ENCODE results near the gene KRT33A.
"Not testable (repeated sequence)": the region's sequence is repeated elsewhere in the genome, so short reads cannot be mapped to it uniquely, and the experiment has no call there.

The KRT33A gene

DNA sequence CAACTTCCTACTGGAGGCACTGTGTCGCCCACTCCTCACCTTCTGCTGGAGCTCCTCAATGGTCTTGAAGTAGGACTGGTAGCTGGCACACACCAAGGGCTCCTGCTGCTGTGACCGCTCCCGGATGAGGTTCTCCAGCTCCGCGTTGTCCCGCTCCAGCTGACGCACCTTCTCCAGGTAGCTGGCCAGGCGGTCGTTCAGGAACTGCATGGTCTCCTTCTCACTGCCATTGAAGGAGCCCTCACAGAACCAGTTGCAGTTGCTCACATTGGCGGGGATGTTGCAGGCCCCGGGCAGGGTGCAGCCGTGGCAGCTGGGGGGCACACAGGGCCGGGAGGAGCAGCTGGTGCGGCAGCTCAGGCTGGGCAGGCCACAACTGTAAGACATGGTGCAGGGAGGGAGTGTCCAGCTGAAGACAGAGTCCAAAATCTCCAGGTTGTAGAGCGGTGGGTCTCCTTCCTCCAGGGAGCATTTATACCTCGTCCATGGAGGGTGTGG is at the start of gene KRT33A:
Gene KRT33A, minus strand, starts transcription at position 448 of the 498 bp plus-strand sequence. Its CDS starts 61 bp downstream, at position 387.
- not testable (repeated sequence) for DNase-seq (ENCODE audit: low read depth)

DNA sequence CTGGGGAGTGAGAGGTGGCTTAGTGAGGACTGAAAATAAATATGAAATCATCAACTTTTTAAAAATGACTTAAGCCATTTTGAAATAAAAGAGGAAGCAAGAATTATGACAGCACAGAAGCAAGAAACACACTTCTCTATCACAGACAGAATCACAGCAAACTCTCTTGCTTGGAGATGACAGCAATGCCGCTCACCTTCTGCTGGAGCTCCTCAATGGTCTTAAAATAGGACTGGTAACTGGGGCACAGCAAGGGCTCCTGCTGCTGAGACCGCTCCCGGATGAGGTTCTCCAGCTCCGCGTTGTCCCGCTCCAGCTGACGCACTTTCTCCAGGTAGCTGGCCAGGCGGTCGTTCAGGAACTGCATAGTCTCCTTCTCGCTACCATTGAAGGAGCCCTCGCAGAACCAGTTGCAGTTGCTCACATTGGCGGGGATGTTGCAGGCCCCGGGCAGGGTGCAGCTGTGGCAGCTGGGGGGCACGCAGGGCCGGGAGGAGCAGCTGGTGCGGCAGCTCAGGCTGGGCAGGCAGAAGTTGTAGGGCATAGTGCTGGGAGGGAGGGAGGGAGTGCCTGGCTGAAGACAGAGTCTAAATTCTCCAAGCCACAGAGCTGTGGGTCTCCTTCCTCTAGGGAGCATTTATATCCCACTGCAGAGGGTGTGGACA is 46.5 kb upstream of the KRT33A start, which contains the start of gene KRT31:
Gene KRT31, minus strand, starts transcription at position 613 of the 665 bp plus-strand sequence. Its CDS starts 69 bp downstream, at position 544.
- DNase-seq (ENCODE audit: low read depth), result no peak

DNA sequence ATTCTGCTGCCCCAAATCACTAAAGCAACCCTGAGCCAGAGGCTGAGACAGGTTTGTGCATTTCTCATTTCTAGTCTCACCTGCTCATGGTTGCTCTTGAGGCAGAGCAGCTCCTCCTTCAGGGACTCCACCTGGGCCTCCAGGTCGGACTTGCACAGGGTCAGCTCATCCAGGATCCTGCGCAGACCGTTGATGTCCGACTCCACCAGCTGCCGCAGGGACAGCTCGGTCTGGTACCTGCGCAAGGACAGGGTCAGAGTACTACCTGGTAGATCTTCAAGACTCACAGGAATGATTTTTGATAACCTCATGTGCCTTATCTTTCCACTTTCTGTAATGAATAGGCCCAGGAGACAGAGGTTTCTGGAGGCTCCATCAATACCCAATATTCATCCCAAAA is 45.7 kb upstream of the KRT33A start:
- DNase-seq (ENCODE audit: low read depth), result no peak

DNA sequence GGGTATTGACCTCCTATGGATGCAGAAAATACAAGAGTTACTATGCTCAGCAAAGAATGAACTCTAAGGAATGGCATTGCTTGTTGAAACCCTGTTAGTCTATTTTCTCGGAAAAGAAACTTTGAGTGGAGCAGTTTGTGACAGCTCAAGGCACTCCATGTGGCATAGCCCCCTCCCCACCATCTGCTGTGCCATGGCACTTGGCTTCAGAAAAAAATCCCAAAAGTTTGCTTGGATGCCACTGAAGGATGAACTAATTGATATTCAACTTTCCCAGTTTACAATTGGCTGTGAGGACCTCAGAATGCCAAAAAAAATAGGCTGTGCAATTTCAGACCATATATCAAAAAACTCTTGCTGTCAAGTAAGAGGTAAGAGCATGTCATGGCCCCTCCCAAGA is 45.0 kb upstream of the KRT33A start:
- no peak for DNase-seq (ENCODE audit: low read depth)

DNA sequence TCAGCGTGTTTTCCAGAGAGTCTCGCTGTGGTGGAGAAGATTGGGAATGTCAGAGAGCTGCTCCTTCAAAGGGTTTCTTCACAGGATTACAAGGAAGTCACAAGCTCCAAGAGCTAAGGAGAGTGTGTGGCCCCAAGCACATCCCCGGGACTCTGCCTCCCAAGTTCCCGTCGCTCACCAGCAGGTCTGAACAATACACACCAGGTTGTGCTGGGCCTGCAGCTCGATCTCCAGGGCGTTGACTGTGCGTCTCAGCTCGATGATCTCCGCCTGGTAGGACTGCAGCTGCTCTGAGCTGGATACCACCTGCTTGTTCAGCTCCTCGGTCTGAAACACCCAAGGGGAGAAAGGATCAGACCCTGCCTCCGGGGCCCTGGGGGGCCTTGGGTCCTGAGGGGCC is 44.4 kb upstream of the KRT33A start:
- DNase-seq (ENCODE audit: low read depth), result not testable (repeated sequence)

DNA sequence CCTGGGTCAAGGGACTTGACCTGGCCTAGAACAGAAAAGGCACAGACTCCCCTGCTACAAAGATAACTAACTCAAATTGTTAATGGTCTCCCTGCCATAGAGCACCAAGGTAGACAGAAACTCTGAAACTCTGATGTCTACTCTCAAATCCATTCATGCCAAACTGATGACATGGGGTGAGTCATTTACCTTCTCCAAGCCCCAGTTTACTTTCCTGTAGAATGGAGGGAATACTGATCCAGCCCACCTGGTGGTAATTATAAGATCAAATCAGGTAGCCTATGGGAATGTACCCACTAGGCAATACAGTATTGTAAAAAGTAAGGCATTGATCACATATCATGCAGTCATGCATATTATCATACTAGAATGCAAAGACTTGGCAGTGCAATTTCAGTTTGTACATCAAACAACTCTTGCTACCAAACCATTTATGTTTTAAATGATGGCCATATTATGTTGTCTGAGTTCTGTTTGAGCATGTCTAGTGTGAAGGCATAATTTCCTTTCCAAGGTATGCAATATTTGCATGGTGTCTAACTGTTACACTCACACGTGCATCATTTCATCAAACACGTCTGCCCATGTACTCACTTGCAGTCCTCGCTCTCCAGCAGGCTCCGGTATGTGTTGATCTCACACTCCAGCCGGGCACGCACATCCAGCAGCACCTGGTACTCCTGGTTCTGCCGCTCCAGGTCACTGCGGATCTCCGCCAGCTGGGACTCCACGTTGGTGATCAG is 43.8 kb upstream of the KRT33A start:
- DNase-seq (ENCODE audit: low read depth), result no peak

DNA sequence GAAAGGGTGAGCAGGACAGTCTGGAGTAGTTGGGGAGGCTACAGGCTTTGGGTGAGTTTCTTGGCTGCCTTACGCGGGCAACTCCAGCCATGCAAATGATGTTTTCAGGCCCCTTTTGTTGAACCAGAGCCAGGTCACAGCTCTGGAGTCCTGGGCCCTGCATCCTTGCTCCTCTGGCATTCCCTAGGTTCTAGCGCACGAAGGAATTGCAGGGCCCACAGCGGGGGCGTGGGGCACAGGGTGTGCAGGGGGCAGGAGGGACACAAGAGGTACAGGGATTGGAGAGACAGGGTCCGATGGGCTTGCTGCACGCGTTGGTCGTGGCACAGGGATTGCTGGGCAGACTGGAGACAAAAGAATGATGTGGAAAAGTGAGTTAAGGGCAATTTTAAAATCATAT is 43.2 kb upstream of the KRT33A start:
- no peak for DNase-seq (ENCODE audit: low read depth)

DNA sequence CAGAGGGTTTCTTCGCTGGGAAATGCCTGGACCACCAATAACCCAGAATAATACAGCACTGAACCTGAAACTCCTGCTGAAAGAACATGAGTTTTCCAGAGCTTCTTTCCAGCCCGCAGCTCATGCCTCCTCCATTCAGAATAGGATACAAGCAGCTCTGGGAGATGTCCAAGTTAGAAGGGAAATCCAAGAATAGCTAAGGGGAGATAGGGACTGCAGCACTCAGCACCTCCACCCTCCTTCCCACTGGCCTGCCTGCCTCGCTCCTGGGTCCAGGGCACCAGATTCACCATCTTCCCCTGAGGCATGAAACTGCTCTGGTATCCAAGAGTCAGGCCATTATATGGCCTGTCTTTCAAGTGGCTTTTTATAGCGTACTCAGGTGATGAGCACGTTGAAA is 42.7 kb upstream of the KRT33A start:
- no peak for DNase-seq (ENCODE audit: low read depth)

DNA sequence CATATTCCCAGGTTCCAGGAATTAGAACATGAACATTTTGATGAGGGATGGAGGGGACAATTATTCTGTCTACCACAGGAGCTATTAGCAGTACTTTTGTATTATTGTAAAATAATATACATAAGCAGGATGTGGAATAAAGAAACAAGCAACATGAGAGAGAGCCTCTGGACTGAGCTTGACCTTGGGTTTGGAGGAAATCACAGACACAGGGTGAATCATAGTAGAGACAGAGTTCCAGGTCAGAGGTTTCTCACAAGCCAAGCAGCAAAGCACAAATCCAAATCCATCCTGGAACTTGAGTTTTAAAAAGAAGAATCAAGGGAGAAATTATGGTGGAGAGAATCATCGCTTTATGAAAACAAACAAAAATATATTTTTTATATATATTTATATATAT is 41.6 kb upstream of the KRT33A start:
- DNase-seq (ENCODE audit: low read depth), result no peak

DNA sequence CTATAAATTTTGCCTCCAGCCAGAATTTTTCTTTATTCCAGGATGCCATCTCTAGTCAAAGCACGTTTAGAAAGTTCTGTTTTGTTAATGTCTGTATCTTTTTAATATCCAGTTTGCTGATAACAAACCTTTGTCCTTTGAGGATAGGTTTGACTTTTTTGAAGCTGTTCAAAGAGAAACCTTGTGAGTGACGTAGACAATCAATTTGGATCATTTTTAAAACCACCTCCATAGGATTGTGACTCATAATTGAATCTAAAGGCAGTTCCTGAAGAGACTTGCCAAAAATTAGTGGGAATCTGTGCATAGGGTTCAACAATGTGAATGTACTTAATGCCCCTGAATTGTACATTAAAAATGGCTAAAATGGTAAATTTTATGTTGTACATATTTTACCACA is 40.9 kb upstream of the KRT33A start:
- DNase-seq (ENCODE audit: low read depth), result no peak

DNA sequence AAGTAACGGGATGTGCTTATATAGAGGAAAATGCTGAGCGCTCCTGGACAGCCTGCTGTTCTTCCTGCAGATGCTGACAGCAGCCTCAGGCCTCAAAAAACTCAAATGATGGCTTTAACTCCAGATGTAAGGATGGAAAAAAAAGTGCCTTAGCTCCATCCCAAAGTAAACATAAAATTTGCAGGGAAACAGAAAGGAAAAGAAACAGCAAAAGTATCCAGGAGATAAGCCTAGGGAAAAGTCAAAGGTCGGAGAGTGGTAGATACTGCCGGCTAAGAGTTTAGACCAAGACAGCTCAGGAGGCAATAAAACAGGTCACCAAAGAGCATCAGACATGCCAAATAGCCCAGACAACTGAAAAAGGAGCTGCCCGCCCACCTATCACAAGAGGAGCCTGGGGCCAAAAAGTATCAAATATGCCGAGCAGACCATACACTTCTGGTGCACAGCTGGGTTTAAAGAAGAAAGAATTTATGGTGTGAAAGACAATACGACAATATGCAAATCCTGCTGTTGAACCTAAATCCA is 39.8 kb upstream of the KRT33A start:
- DNase-seq (ENCODE audit: low read depth), result no peak

DNA sequence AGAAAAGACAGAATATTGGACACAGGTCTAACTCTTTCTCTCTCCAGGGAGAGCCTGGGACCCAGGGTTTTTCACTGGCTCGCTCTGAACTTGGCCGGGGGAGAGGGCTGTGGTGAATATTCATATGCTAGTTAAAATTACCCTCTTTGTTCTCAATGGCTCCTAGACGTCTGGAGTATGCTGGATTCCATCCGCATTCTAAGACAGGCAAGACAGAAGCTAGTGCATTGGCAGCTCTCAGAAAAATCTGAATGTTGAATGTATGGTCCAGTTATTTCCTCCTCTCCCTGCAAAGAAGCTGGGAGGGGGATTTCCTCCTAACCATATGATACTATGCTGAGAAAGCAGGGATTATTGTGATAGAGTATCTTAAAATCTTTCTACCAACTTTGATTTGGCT is 37.0 kb upstream of the KRT33A start:
- DNase-seq (ENCODE audit: low read depth), result no peak

DNA sequence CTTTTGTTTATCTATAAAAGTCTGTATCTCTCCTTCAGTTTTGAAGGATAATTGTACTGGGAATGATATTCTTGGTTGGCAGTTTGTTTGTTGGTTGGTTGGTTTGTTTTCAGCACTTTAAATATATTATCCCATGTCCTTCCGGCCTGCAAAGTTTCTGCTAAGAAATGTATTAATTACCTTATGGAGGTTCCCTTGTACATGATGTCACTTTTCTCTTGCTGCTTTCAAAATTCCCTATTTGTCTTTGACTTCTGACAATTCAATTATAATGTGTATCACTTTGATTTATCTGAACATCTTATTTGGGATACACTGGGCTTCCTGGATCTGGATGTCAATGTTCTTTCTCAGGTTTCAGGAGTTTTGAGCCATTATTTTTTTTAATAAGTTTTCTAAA is 35.6 kb upstream of the KRT33A start:
- DNase-seq (ENCODE audit: low read depth), result no peak

DNA sequence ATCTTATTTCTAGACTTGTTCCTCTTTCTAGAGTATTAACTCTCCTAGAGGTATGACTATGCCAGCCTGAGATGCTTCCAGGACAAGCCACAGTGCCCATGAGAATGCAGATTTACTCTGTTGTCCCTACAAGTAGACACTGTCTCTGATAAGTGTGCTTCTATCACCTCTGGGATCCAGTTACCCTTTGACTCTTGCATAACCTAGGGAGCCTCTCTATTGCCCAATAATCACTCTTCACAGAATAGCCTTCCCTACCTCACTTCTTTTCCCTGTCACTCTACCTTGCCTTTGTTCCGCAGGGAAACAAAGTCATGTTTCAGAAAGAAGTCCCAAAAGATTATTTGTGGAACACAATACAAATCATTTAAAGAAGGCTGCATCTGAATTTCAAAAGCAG is 33.1 kb upstream of the KRT33A start:
- no peak for DNase-seq (ENCODE audit: low read depth)

DNA sequence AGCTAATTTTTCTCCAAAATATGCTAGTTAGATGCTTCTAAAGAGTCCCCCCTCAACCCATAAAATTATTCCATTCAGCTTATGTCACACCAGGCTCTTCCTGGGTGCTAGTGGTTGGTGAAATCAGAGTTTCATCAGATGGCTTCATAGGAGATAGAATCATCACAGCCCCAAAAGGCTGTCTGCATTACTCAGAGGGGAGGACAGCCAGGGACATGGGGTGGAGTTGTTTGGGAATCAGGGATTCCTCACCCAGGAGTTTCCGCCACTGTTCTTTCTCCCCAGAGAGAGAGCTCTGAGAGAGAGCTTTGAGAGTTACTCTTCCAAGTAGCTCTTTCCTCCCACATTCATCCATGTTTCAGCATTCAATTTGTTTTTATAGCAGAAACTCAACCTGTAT is 31.8 kb upstream of the KRT33A start:
- DNase-seq (ENCODE audit: low read depth), result no peak

DNA sequence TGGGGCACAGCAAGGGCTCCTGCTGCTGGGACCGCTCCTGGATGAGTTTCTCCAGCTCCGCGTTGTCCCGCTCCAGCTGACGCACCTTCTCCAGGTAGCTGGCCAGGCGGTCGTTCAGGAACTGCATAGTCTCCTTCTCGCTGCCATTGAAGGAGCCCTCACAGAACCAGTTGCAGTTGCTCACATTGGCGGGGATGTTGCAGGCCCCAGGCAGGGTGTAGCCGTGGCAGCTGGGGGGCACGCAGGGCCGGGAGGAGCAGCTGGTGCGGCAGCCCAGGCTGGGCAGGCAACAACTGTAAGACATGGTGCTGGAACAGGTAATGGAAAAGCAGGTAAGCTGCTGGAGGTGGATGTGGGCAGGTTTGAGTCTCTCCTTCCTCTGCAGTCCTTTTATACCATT is 31.3 kb upstream of the KRT33A start, which contains the start of gene KRT34:
Gene KRT34, minus strand, starts transcription at position 364 of the 400 bp plus-strand sequence. Its CDS starts 60 bp downstream, at position 304.
- DNase-seq (ENCODE audit: low read depth), result not testable (repeated sequence)

DNA sequence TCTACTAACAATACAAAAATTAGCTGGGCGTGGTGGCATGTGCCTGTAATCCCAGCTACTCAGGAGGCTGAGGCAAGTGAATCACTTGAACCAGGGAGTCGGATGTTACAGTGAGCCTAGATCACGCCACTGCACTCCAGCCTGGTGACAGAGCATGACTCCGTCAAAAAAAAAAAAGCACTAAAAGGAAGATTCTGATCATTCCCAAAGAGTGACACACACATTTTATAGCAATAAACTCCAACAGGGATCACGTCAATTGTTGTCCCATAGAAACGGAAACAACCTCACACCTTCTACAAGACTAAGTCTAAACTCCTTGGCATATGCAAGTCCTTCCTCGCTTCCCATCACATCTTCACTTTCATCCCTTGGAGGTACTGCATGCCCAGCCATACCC is 29.5 kb upstream of the KRT33A start:
- DNase-seq (ENCODE audit: low read depth), result not testable (repeated sequence)

DNA sequence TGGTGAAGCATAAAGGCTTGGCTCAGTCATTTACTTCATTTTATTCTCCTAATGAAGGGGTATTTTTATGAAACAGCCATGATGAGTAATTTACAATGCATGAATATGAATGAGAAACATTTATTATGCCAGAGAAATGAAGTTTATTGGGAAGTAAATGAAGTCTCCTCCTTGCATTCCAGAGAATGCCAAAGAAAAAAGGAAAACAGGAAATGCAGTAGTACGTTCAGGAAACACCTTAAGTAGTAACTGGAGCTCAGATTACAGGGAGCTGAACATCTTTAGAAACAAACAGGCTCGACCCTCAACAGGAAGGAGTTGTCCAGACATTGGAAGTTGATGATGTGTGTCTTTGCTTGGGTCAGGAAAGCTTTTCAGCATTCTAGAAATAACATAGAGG is 26.9 kb upstream of the KRT33A start:
- DNase-seq (ENCODE audit: low read depth), result no peak

DNA sequence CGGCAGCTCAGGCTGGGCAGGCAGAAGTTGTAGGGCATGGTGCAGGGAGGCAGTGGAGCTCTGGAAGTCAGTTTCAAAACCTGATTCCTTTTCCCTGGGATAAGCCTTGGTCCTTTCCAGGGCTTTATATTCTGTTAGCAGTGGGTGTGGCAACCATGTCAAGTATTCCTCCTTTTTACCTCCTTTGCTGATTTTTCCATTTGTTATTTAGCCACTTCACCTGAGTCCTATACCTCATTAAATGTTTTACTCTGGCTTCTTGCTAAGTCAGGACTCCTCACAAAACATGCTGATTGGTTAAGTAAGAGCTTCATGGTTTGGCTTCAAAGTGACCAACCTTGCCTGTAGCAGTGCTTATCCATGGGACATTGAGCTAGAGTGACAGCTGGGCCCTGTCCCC is 19.1 kb upstream of the KRT33A start, which contains the start of gene KRT33B:
Gene KRT33B, minus strand, starts transcription at position 101 of the 400 bp plus-strand sequence. Its CDS starts 63 bp downstream, at position 38.
- DNase-seq (ENCODE audit: low read depth), result no peak

DNA sequence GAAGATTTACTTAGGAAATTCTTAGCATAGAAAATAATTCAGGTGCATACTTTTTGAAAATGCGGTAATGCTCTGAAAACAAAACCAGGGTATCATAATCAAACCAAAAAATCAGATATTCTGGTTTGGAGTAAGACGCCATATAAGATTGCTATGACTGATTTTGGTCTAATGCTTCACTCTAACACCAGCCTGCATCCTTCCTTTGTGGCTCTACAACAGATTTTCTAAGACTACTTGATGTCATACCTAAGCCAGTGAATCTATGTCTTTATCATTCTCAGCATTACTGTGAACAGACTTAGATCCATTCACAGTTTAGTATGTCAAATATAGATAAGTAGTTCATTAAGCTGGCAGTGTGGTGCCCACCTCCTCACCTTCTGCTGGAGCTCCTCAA is 18.4 kb upstream of the KRT33A start:
- DNase-seq (ENCODE audit: low read depth), result no peak

DNA sequence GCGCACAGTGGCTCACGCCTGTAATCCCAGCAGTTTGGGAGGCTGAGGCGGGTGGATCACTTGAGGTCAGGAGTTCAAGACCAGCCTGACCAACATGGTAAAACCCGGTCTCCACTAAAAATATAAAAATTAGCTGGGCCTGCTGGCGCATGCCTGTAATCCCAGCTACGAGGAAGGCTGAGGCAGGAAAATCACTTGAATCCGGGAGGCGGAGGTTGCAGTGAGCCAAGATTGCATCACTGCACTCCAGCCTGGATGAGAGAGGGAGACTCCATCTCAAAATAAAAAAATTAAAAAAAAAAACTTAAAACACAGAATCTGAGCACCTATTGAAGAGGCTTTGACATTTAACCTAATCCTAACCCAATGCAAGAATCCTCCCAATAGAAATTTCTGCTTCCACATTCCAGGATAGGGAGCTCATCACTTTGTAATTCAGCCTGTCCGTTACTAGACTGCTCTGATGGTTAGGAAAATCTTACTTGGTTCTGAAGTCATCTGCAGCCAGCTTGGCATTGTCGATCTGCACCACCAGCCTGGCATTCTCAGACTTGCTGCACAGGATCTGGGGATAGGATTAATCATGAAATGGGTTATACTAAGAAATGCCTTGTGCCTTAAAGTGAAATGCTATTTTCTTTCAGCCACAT is 16.9 kb upstream of the KRT33A start:
- DNase-seq (ENCODE audit: low read depth), result no peak

DNA sequence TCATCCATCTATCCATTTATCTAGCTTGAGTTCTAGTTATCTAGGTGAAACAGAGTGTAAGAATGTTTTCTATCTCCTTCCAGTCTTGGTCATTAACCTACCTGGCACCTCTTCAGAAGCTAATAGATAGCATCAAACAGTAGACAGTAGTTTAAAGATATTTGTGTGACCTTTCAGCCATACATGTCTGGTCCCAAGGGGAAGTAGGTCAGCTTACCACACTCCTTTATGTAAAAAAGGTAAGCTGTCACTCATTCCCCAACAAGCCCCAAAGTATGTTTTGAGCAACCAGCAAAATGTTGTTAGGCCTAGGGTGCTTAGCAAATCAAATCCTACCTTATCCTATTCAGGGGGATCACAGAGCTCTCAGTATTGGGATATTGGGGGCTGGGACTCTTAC is 15.4 kb upstream of the KRT33A start:
- no peak for DNase-seq (ENCODE audit: low read depth)
